Tibial nerve (tissue), 4 donors: Measurements from ENCODE around the gene SEMA4C. TPM values are rescaled to one million over a fixed set of nuclear protein-coding genes. Genes with fewer than 3 reads are reported as not detected.
"Not testable (repeated sequence)": the region's sequence is repeated elsewhere in the genome, so short reads cannot be mapped to it uniquely, and the experiment has no call there.

ENCODE experiments used
- DNase-seq, 2 donors: peaks; one replicate each; pipeline ENCODE4 v3.0.0-alpha.2; 2019; ENCODE audit warnings: low spot score in 2 of 2
- H3K27ac ChIP-seq, 4 donors: fragments of 200-600 bp; sonication (generic) in 3 of 4; one replicate each; pipeline ENCODE4 v1.5.1; 2017 to 2019; ENCODE audit warnings: mild to moderate bottlenecking in 1 of 4
- H3K27me3 ChIP-seq, 2 donors: fragments of 200-600 bp; sonication (generic) in 1 of 2; one replicate each; pipeline versions ENCODE4 v1.5.1 to v1.6.0; 2017 to 2019
- H3K36me3 ChIP-seq, 3 donors: fragments of 200-600 bp; sonication (generic); one replicate each; pipeline ENCODE4 v1.5.1; 2018 to 2019
- H3K4me1 ChIP-seq, 4 donors: fragments of 200-600 bp; sonication (generic) in 3 of 4; one replicate each; pipeline ENCODE4 v1.5.1; 2017 to 2019
- H3K4me3 ChIP-seq, 4 donors: fragments of 200-600 bp; sonication (generic) in 3 of 4; one replicate each; pipeline ENCODE4 v1.5.1; 2017 to 2019; ENCODE audit warnings: mild to moderate bottlenecking in 1 of 4, moderate library complexity in 1 of 4
- H3K9me3 ChIP-seq, 4 donors: fragments of 200-600 bp; sonication (generic) in 3 of 4; one replicate each; pipeline ENCODE4 v1.5.1; 2017 to 2019
- EP300 ChIP-seq, 2 donors: sonication (generic); formaldehyde crosslinking; IDR thresholded peaks; one replicate each; pipeline ENCODE4 v1.6.1; 2017; ENCODE audit warnings: antibody characterized with exemption in 2 of 2, mild to moderate bottlenecking in 1 of 2
- POLR2A ChIP-seq, 2 donors: fragments of 450-650 bp; IDR thresholded peaks; one replicate each; pipeline ENCODE4 v1.6.1; 2017; ENCODE audit warnings: antibody characterized with exemption in 2 of 2, mild to moderate bottlenecking in 2 of 2, moderate library complexity in 2 of 2
- WGBS, 2 donors: methylation state at CpG; one replicate each; pipeline ENCODE4 v1.1.5; 2018; 5-methylcytosine and 5-hydroxymethylcytosine counted together
- total RNA-seq, 4 donors: library from RNA; depleted of rRNA; stranded (reverse); fragments of >200 nt; gene quantifications; one replicate each; pipeline ENCODE4 v1.1.0, GENCODE V29; 2016
- TF ChIP-seq, protein P1 (sequence below), 5 experiments: fragments of 200-600 bp in 3 of 5; fragments of 450-650 bp in 2 of 5; sonication (generic) in 3 of 5; IDR thresholded peaks; one replicate each; pipeline ENCODE4 v1.5.1; 2016 to 2019; ENCODE audit warnings: antibody characterized with exemption in 5 of 5, mild to moderate bottlenecking in 3 of 5, moderate library complexity in 2 of 5

Gene SEMA4C
- total RNA-seq, 4 donors from 2014 or later: 120 to 181 (median 147) TPM

DNA sequence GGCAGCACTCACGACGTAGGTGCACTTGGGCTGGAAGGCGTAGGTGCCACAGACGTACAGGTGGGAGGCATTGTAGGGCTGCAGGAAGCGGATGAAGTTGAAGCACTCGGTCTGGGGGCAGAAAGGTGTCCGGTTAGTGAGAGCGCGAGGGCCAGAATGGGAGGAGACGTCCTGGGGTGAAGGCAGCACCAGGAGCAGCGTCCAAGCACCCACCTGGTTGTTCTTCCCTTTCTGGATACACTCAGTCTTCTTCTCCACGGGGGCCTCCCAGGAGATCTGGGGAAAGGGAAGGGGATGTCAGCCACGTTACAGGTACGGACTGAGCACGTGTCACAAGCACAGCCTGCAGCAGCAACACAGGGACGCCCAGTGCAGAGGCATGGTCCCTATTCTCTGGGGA lies 4.2 kb downstream of the SEMA4C start:
- H3K36me3 ChIP-seq: peaks cover 3 to 69% (median 21%) of the 10 kb centered on the region in 3 donors
- no peak for DNase-seq

DNA sequence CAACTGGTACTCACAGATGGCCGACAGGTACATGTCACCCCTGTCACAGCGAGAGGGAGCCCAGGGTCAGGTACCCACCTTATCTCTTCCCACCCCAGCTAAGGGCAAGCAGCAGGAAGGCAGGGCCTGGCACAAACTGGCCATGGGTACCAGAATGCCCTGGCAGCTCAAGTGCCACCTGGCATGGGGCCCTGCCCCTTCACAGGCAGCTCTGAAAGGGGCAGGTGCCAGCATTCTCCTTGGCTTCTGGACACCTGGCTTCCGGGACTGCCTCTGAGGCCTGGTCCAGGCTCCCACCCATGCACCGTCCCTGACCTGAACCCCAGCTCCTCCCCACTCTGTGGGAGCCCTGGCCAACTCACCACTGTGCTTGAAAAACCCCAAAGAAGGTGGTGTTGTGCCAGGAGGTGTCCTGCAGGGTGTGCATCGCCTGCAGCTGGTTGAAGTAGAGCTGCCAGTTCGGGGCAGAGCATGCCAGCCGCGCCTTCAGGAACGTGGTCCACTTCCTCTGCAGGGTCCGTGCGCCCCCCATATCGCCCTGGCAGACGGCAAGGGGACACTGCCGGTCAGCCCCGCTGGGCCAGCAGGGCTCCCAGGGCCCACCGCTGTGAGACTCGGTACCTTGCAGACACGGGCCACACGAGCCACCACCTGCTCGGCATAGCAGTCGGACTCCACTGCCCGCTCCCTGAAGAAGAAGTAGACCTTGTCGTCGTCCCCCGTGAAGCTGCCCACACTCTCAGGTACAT lies 5.4 kb downstream of the SEMA4C start:
- H3K36me3 ChIP-seq: peaks cover 3 to 75% (median 23%) of the 10 kb centered on the region in 3 donors
- no peak for TF ChIP-seq POLR2A (IDR thresholded peaks at IDR 0.05)
- no peak for TF ChIP-seq EP300 (IDR thresholded peaks at IDR 0.05)
- TF ChIP-seq, protein P1, sequence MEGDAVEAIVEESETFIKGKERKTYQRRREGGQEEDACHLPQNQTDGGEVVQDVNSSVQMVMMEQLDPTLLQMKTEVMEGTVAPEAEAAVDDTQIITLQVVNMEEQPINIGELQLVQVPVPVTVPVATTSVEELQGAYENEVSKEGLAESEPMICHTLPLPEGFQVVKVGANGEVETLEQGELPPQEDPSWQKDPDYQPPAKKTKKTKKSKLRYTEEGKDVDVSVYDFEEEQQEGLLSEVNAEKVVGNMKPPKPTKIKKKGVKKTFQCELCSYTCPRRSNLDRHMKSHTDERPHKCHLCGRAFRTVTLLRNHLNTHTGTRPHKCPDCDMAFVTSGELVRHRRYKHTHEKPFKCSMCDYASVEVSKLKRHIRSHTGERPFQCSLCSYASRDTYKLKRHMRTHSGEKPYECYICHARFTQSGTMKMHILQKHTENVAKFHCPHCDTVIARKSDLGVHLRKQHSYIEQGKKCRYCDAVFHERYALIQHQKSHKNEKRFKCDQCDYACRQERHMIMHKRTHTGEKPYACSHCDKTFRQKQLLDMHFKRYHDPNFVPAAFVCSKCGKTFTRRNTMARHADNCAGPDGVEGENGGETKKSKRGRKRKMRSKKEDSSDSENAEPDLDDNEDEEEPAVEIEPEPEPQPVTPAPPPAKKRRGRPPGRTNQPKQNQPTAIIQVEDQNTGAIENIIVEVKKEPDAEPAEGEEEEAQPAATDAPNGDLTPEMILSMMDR (IDR thresholded peaks at IDR 0.05): no peak
- no peak for DNase-seq
- H3K4me1 ChIP-seq: peaks cover 0 to 80% (median 37%) of the 10 kb centered on the region in 4 donors
- no peaks in the 10 kb centered on the region for H3K9me3 ChIP-seq
- 70 to 73% methylated on average over 8 to 12 of the region's 25 CpGs for WGBS, 2 donors
- H3K27me3 ChIP-seq: no peaks in the 10 kb centered on the region
- peak overlapping the region; percentile 94 to 99 (median 98) for H3K27ac ChIP-seq
- H3K4me3 ChIP-seq: peak overlapping the region in 2 of 4 donors; percentile 64 to 85

More for the DNA sequence above, 4.2 kb downstream of the SEMA4C start:
- peak overlapping the region; percentile 94 to 99 (median 98) for H3K27ac ChIP-seq
- H3K4me3 ChIP-seq: peak overlapping the region in 3 of 4 donors; percentile 64 to 92 (median 85)
- no peaks in the 10 kb centered on the region for H3K9me3 ChIP-seq
- H3K4me1 ChIP-seq: peaks cover 0 to 72% (median 37%) of the 10 kb centered on the region in 4 donors
- WGBS, 2 donors: 68 to 75% methylated on average over 16 of the region's 16 CpGs
- no peaks in the 10 kb centered on the region for H3K27me3 ChIP-seq
- TF ChIP-seq, protein P1 (IDR thresholded peaks at IDR 0.05): no peak
- TF ChIP-seq EP300 (IDR thresholded peaks at IDR 0.05) (no peak), POLR2A (IDR thresholded peaks at IDR 0.05) (no peak)

DNA sequence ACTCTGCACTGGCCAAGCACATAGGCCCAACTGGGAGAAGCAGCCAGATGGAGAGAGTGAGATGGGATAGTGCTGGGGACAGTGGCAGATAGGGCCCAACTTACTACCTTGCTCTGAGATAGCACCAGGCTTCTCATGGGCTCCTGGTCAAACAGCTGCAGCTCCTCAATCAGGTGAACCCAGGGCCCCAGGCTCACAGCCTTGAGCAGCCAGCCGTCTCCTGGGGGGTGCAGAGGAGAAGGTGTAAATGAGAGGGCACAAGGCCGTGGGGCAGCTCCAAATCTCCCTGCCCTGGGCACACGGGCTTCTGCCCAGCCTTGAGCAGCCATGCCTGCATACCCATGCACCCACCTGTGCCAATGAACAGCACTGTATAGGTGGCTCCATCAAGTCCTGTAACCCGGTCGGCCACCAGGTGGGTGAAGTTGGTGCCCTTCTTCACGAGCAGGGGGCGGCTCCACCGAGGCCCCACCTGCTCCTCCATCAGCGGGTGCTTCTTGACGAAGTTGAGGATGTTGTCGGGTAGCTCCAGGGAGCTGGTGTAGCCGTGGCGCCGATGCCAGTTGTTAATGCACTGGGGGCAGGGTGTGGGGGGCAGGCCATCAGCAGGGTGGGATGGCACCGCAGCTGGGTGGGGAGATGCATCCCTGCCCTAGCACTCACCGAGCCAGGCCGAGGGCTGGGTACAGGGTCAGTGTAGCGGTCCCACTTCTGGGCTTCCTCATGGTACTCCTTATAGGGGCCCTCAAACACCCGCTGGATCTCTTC lies 6.1 kb downstream of the SEMA4C start:
- H3K36me3 ChIP-seq: peaks cover 3 to 75% (median 23%) of the 10 kb centered on the region in 3 donors
- H3K27ac ChIP-seq: peak overlapping the region; percentile 94 to 99 (median 98)
- H3K4me1 ChIP-seq: peaks cover 0 to 88% (median 41%) of the 10 kb centered on the region in 4 donors
- 73 to 77% methylated on average over 19 of the region's 19 CpGs for whole genome bisulfite sequencing, 2 donors
- no peak for DNase-seq
- H3K9me3 ChIP-seq: no peaks in the 10 kb centered on the region
- no peaks in the 10 kb centered on the region for H3K27me3 ChIP-seq
- H3K4me3 ChIP-seq: peak overlapping the region in 2 of 4 donors; percentile 64 to 85
- TF ChIP-seq, protein P1 (IDR thresholded peaks at IDR 0.05): no peak
- no peak for TF ChIP-seq POLR2A (IDR thresholded peaks at IDR 0.05)
- peak in 1 of 2 donors; percentile 17 for TF ChIP-seq EP300 (IDR thresholded peaks at IDR 0.05)

DNA sequence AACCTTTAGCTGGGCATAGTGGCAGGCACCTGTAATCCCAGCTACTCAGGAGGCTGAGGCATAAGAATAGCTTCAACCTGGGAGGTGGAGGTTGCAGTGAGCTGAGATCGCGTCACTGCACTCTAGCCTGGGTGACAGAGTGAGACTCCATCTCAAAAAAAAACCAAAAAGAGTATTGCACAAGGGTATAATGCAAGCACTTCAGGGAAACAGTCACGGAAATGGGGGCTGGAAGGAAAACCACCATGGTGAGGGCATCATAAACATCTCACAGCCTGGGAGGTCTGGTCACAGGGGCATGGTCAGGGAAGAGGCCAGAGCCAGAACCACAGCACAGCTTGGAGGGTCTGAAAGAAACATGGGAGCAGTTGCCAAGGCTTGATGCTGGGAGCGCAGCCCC lies 6.8 kb downstream of the SEMA4C start:
- not testable (repeated sequence) for H3K9me3 ChIP-seq, DNase-seq, H3K27me3 ChIP-seq
- Histone ChIP-seq H3K27ac (peak overlapping the region; percentile 94 to 99 (median 98)), H3K4me3 (peak overlapping the region in 1 of 4 donors; percentile 85), H3K36me3 (peaks cover 3 to 75% (median 23%) of the 10 kb centered on the region in 3 donors), H3K4me1 (peaks cover 0 to 90% (median 40%) of the 10 kb centered on the region in 4 donors)
- 72 to 77% methylated on average over 4 of the region's 4 CpGs for WGBS, 2 donors

DNA sequence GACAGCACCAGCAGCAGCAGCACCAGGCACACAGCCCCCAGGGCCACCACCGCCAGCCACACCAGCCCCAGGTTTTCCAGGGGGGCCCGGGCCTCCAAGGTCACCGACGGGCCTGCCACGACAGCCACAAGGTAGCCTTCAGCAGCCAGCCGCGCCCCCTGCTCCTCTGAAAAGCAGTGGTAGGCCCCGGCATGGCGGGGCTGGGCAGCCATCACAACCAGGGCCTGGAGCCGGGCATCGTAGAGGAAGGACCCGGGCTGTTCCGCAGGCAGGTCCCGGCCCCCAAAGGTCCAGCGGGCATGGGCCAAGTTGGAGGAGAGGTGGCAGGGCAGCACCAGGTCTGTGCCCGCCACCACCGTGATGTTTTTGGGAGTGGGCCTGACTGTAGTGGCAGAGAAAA lies 8.8 kb downstream of the SEMA4C start:
- H3K36me3 ChIP-seq: peaks cover 3 to 59% (median 23%) of the 10 kb centered on the region in 3 donors
- DNase-seq: no peak
- no peaks in the 10 kb centered on the region for H3K9me3 ChIP-seq
- H3K4me1 ChIP-seq: peaks cover 0 to 83% (median 32%) of the 10 kb centered on the region in 4 donors
- TF ChIP-seq, protein P1 (IDR thresholded peaks at IDR 0.05): no peak
- no peak for TF ChIP-seq POLR2A (IDR thresholded peaks at IDR 0.05)
- no peak for TF ChIP-seq EP300 (IDR thresholded peaks at IDR 0.05)
- H3K27me3 ChIP-seq: no peaks in the 10 kb centered on the region
- peak overlapping the region in 2 of 4 donors; percentile 6 to 86 for H3K4me3 ChIP-seq
- peak overlapping the region; percentile 84 to 99 (median 96) for H3K27ac ChIP-seq
- 83 to 92% methylated on average over 12 to 16 of the region's 17 CpGs for WGBS, 2 donors
